ENCODE data around the gene CC2D2B. TPM values are rescaled to one million over a fixed set of nuclear protein-coding genes. Genes with fewer than 3 reads are reported as not detected.
A peak's percentile ranks its signal among the peaks of the same experiment; 100 is the strongest.

Gene CC2D2B
- total RNA-seq, 2 donors from 2014 or later: 0.33 to 1.4 TPM

- H3K36me3 ChIP-seq (ENCODE audit: control insufficient read depth, insufficient read depth, low read length): no peaks in the 10 kb centered on the region
- DNase-seq: no peak
- TF ChIP-seq, protein P1, sequence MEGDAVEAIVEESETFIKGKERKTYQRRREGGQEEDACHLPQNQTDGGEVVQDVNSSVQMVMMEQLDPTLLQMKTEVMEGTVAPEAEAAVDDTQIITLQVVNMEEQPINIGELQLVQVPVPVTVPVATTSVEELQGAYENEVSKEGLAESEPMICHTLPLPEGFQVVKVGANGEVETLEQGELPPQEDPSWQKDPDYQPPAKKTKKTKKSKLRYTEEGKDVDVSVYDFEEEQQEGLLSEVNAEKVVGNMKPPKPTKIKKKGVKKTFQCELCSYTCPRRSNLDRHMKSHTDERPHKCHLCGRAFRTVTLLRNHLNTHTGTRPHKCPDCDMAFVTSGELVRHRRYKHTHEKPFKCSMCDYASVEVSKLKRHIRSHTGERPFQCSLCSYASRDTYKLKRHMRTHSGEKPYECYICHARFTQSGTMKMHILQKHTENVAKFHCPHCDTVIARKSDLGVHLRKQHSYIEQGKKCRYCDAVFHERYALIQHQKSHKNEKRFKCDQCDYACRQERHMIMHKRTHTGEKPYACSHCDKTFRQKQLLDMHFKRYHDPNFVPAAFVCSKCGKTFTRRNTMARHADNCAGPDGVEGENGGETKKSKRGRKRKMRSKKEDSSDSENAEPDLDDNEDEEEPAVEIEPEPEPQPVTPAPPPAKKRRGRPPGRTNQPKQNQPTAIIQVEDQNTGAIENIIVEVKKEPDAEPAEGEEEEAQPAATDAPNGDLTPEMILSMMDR (conservative IDR thresholded peaks at IDR 0.05): no peak
- H3K4me1 ChIP-seq (ENCODE audit: control insufficient read depth, insufficient read depth, low read length): no peaks in the 10 kb centered on the region
- no peak overlapping the region for H3K27ac ChIP-seq (ENCODE audit: low read depth, low read length)
- no peaks in the 10 kb centered on the region for H3K9me3 ChIP-seq (ENCODE audit: control insufficient read depth, low read length)
- Mint-ChIP-seq H3K4me1 (peaks cover 2% of the 10 kb centered on the region), H3K4me3 (no peak overlapping the region), H3K36me3 (ENCODE audit: low read depth) (no peaks in the 10 kb centered on the region), H3K27ac (no peak overlapping the region), H3K27me3 (ENCODE audit: insufficient read depth) (peaks cover 9% of the 10 kb centered on the region), H3K9me3 (no peaks in the 10 kb centered on the region)
- no peak overlapping the region for H3K4me3 ChIP-seq (ENCODE audit: low read length)
- H3K9ac ChIP-seq (ENCODE audit: extremely low read depth, low read length, poor library complexity, severe bottlenecking): no peak overlapping the region
- H3K27me3 ChIP-seq (ENCODE audit: control insufficient read depth, insufficient read depth, low read length, poor library complexity, severe bottlenecking): no peaks in the 10 kb centered on the region
Observed at GRCh38 chr10:96023168-96023567, 115.4 kb downstream of the CC2D2B start.

GRCh38 chr10:96025566-96025965 is 117.8 kb downstream of the CC2D2B start:
- WGBS, 2 experiments (ENCODE audit: insufficient coverage in 1 of 2, insufficient read length in 1 of 2): 75 to 100% methylated on average over 1 to 3 of the region's 3 CpGs
- peaks cover 12% of the 10 kb centered on the region for H3K27me3 Mint-ChIP-seq (ENCODE audit: insufficient read depth)

DNA sequence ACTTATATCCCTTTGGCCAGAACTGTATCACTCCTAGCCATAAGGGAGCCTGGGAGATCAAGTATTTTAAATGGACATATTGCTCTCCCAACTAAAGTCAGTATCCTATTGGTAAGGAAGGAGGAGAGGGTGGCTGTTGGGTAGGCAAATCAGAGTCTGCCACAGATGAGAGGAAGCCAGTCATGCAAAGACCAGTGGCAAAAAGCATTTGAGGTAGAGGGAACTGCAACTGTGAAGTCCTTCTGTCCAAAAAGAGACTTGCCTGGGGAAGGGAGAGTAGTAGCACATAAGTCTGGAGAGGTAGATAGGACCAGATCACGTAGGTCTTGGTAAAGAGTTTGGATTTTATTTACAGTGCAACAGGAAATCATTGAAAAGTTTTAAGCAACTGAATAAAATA is 126.8 kb downstream of the CC2D2B start:
- H3K36me3 ChIP-seq (ENCODE audit: control insufficient read depth, insufficient read depth, low read length): no peaks in the 10 kb centered on the region
- TF ChIP-seq, protein P1 (conservative IDR thresholded peaks at IDR 0.05): no peak
- H3K27me3 Mint-ChIP-seq (ENCODE audit: insufficient read depth): peaks cover 14% of the 10 kb centered on the region

More at GRCh38 chr10:96025566-96025965, 117.8 kb downstream of the CC2D2B start:
- no peaks in the 10 kb centered on the region for H3K36me3 ChIP-seq (ENCODE audit: control insufficient read depth, insufficient read depth, low read length)
- H3K4me3 Mint-ChIP-seq: no peak overlapping the region
- TF ChIP-seq, protein P1 (conservative IDR thresholded peaks at IDR 0.05): peak; percentile 70
- no peak overlapping the region for H3K27ac Mint-ChIP-seq
- H3K27ac ChIP-seq (ENCODE audit: low read depth, low read length): no peak overlapping the region
- DNase-seq: peak; percentile 84
- no peak overlapping the region for H3K9ac ChIP-seq (ENCODE audit: extremely low read depth, low read length, poor library complexity, severe bottlenecking)
- H3K9me3 ChIP-seq (ENCODE audit: control insufficient read depth, low read length): no peaks in the 10 kb centered on the region
- no peak overlapping the region for H3K4me3 ChIP-seq (ENCODE audit: low read length)
- no peaks in the 10 kb centered on the region for H3K27me3 ChIP-seq (ENCODE audit: control insufficient read depth, insufficient read depth, low read length, poor library complexity, severe bottlenecking)
- H3K36me3 Mint-ChIP-seq (ENCODE audit: low read depth): no peaks in the 10 kb centered on the region
- peaks cover 5% of the 10 kb centered on the region for H3K4me1 Mint-ChIP-seq
- H3K4me1 ChIP-seq (ENCODE audit: control insufficient read depth, insufficient read depth, low read length): no peaks in the 10 kb centered on the region
- H3K9me3 Mint-ChIP-seq: no peaks in the 10 kb centered on the region

More for the DNA sequence above, 126.8 kb downstream of the CC2D2B start:
- Histone ChIP-seq H3K9ac (ENCODE audit: extremely low read depth, low read length, poor library complexity, severe bottlenecking) (no peak overlapping the region), H3K4me3 (ENCODE audit: low read length) (no peak overlapping the region), H3K27me3 (ENCODE audit: control insufficient read depth, insufficient read depth, low read length, poor library complexity, severe bottlenecking) (no peaks in the 10 kb centered on the region), H3K4me1 (ENCODE audit: control insufficient read depth, insufficient read depth, low read length) (peaks cover 8% of the 10 kb centered on the region), H3K9me3 (ENCODE audit: control insufficient read depth, low read length) (no peaks in the 10 kb centered on the region), H3K27ac (ENCODE audit: low read depth, low read length) (no peak overlapping the region)
- Mint-ChIP-seq H3K4me3 (no peak overlapping the region), H3K27ac (no peak overlapping the region), H3K4me1 (peaks cover 11% of the 10 kb centered on the region), H3K36me3 (ENCODE audit: low read depth) (no peaks in the 10 kb centered on the region), H3K9me3 (no peaks in the 10 kb centered on the region)
- no peak for DNase-seq
- WGBS, 2 experiments (ENCODE audit: insufficient coverage in 1 of 2, insufficient read length in 1 of 2): 91% methylated on average over 1 of the region's 1 CpG; no CpG with 5 or more reads in 1 of the 2 experiments

Data from endodermal cell (in vitro differentiated cells).